H9 (cell line): Measurements from ENCODE around the gene NCOA1. TPM values are rescaled to one million over a fixed set of nuclear protein-coding genes. Genes with fewer than 3 reads are reported as not detected.

Experiments
- DNase-seq: peaks from one replicate; pipeline ENCODE4 v3.0.0-alpha.2; 2017
- H2AFZ ChIP-seq: one replicate; pipeline ENCODE4 v1.6.1; 2013; ENCODE audit warnings: mild to moderate bottlenecking, low read length, control low read depth, moderate library complexity
- H2AK5ac ChIP-seq: 2 replicates; pipeline ENCODE4 v1.6.1; 2013; ENCODE audit warnings: low read length, control low read depth, mixed read lengths; ENCODE audit not compliant: insufficient read length
- H2BK120ac ChIP-seq: one replicate; pipeline ENCODE4 v1.6.1; 2013; ENCODE audit warnings: low read depth, mild to moderate bottlenecking, low read length, control low read depth, inconsistent platforms; ENCODE audit not compliant: poor library complexity, severe bottlenecking
- H2BK12ac ChIP-seq: 2 replicates; pipeline ENCODE4 v1.6.1; 2013; ENCODE audit warnings: low read length, control low read depth, mixed read lengths, low read depth; ENCODE audit not compliant: insufficient read length
- H2BK15ac ChIP-seq: 2 replicates; pipeline ENCODE4 v1.6.1; 2013; ENCODE audit warnings: low read depth, low read length, control low read depth
- H2BK20ac ChIP-seq: one replicate; pipeline ENCODE4 v1.6.1; 2013; ENCODE audit warnings: low read depth, mild to moderate bottlenecking, low read length, control low read depth, inconsistent platforms; ENCODE audit not compliant: poor library complexity, severe bottlenecking
- H2BK5ac ChIP-seq: 2 replicates; pipeline ENCODE4 v1.6.1; 2013; ENCODE audit warnings: low read length, control low read depth, mixed read lengths; ENCODE audit not compliant: insufficient read length
- H3K14ac ChIP-seq: 2 replicates; pipeline ENCODE4 v1.6.1; 2013; ENCODE audit warnings: low read length, control low read depth; ENCODE audit not compliant: insufficient read depth
- H3K18ac ChIP-seq: 2 replicates; pipeline ENCODE4 v1.6.1; 2013; ENCODE audit warnings: low read depth, mild to moderate bottlenecking, mixed read lengths, low read length, control low read depth; ENCODE audit not compliant: insufficient read length
- H3K23ac ChIP-seq: 2 replicates; pipeline ENCODE4 v1.6.1; 2013; ENCODE audit warnings: low read length, control low read depth, mixed read lengths, low read depth; ENCODE audit not compliant: insufficient read length
- H3K23me2 ChIP-seq: 2 replicates; pipeline ENCODE4 v1.6.1; 2013; ENCODE audit warnings: low read depth, mild to moderate bottlenecking, mixed read lengths, low read length, control low read depth; ENCODE audit not compliant: insufficient read length, poor library complexity, severe bottlenecking
- H3K27ac ChIP-seq: 2 replicates; pipeline ENCODE4 v1.5.1; 2013; ENCODE audit warnings: low read length, control low read depth, mixed read lengths, low read depth; ENCODE audit not compliant: insufficient read length
- H3K27me3 ChIP-seq: 2 replicates; pipeline ENCODE4 v1.6.1; 2013; ENCODE audit warnings: low read length, control low read depth, inconsistent platforms; ENCODE audit not compliant: insufficient read depth
- H3K4ac ChIP-seq: 2 replicates; pipeline ENCODE4 v1.6.1; 2013; ENCODE audit warnings: low read depth, mild to moderate bottlenecking, control low read depth, inconsistent platforms, low read length, moderate library complexity
- H3K4me1 ChIP-seq: 2 replicates; pipeline ENCODE4 v1.6.1; 2013; ENCODE audit warnings: low read length, control low read depth, inconsistent platforms; ENCODE audit not compliant: insufficient read depth
- H3K4me2 ChIP-seq: 2 replicates; pipeline ENCODE4 v1.6.1; 2013; ENCODE audit warnings: low read length, control low read depth, mixed read lengths; ENCODE audit not compliant: insufficient read length, insufficient read depth
- H3K56ac ChIP-seq: 2 replicates; pipeline ENCODE4 v1.6.1; 2013; ENCODE audit warnings: low read depth, mild to moderate bottlenecking, mixed read lengths, low read length, control low read depth; ENCODE audit not compliant: insufficient read length
- H3K79me1 ChIP-seq: 2 replicates; pipeline ENCODE4 v1.6.1; 2013; ENCODE audit warnings: low read depth, mild to moderate bottlenecking, moderate library complexity, low read length, control low read depth, inconsistent platforms; ENCODE audit not compliant: insufficient read depth, poor library complexity, severe bottlenecking
- H3K79me2 ChIP-seq: 2 replicates; pipeline ENCODE4 v1.6.1; 2013; ENCODE audit warnings: low read length, control low read depth, inconsistent platforms; ENCODE audit not compliant: insufficient read depth
- H3K9ac ChIP-seq: 2 replicates; pipeline ENCODE4 v1.6.1; 2013; ENCODE audit warnings: low read length, control low read depth, mixed read lengths; ENCODE audit not compliant: insufficient read length; ENCODE audit errors: extremely low read depth
- H3K9me3 ChIP-seq: one replicate; pipeline ENCODE4 v1.6.1; 2013; ENCODE audit warnings: low read depth, low read length, inconsistent platforms; ENCODE audit not compliant: control insufficient read depth
- H3T11ph ChIP-seq: one replicate; pipeline ENCODE4 v1.6.1; 2013; ENCODE audit warnings: mild to moderate bottlenecking, low read length, control low read depth, inconsistent platforms
- H4K20me1 ChIP-seq: one replicate; pipeline ENCODE4 v1.6.1; 2013; ENCODE audit not compliant: control insufficient read depth, insufficient read length, insufficient read depth
- H4K5ac ChIP-seq: 2 replicates; pipeline ENCODE4 v1.6.1; 2013; ENCODE audit warnings: low read depth, mild to moderate bottlenecking, mixed read lengths, low read length, control low read depth; ENCODE audit not compliant: insufficient read length
- H4K8ac ChIP-seq: replicated peaks from 2 replicates; pipeline ENCODE4 v1.6.1; 2013; ENCODE audit warnings: low read length, control low read depth, mixed read lengths, low read depth; ENCODE audit not compliant: insufficient read length
- H4K91ac ChIP-seq: 2 replicates; pipeline ENCODE4 v1.6.1; 2013; ENCODE audit warnings: low read depth, mild to moderate bottlenecking, moderate library complexity, mixed read lengths, low read length, control low read depth; ENCODE audit not compliant: insufficient read length
- H3K27ac Mint-ChIP-seq, 3 experiments: 2 replicates in 2 of 3; 3 replicates in 1 of 3; pipeline ENCODE4 v1.8.0; 2020 to 2021; ENCODE audit warnings: mixed read lengths in 3 of 3, mild to moderate bottlenecking in 1 of 3, moderate library complexity in 1 of 3
- H3K27me3 Mint-ChIP-seq: 2 replicates; pipeline ENCODE4 v1.8.0; 2021; ENCODE audit warnings: low read depth, mild to moderate bottlenecking, moderate library complexity, mixed read lengths
- H3K36me3 Mint-ChIP-seq, 3 experiments: 2 replicates in 2 of 3; 3 replicates in 1 of 3; pipeline ENCODE4 v1.8.0; 2020 to 2021; ENCODE audit warnings: low read depth in 3 of 3, mixed read lengths in 3 of 3; ENCODE audit not compliant: insufficient read depth in 1 of 3
- H3K4me1 Mint-ChIP-seq, 2 experiments: 2 replicates each; pipeline ENCODE4 v1.8.0; 2020; ENCODE audit warnings: mixed read lengths in 2 of 2
- H3K4me3 Mint-ChIP-seq, 2 experiments: 2 replicates in 1 of 2; 3 replicates in 1 of 2; pipeline ENCODE4 v1.8.0; 2020 to 2021; ENCODE audit warnings: mild to moderate bottlenecking in 2 of 2, mixed read lengths in 2 of 2, moderate library complexity in 1 of 2
- H3K9me3 Mint-ChIP-seq, 2 experiments: 2 replicates in 1 of 2; 3 replicates in 1 of 2; pipeline ENCODE4 v1.8.0; 2020; ENCODE audit warnings: mild to moderate bottlenecking in 2 of 2, mixed read lengths in 2 of 2, moderate library complexity in 1 of 2
- CTCF ChIP-seq: fragments of 200-600 bp; sonication (generic); conservative IDR thresholded peaks from 3 replicates; pipeline ENCODE4 v1.8.0; 2021; ENCODE audit warnings: antibody characterized with exemption, mild to moderate bottlenecking
- WGBS: extraction: QIAGEN DNeasy Blood & Tissue Kit; methylation state at CpG from one replicate; pipeline ENCODE4 v1.1.7; 2013; ENCODE audit warnings: missing lambda C conversion rate, low lambda C conversion rate, mixed read lengths; ENCODE audit not compliant: insufficient read length; ENCODE audit errors: extremely low coverage; 5-methylcytosine and 5-hydroxymethylcytosine counted together
- total RNA-seq: library from RNA; stranded (reverse); gene quantifications from 2 replicates; pipeline ENCODE4 v1.2.1, GENCODE V29; 2021

NCOA1 gene
- total RNA-seq, 1 experiment from 2014 or later, result 14.8 TPM

GRCh38 chr2:24787532-24787931 lies 296.5 kb downstream of the NCOA1 start:
- Histone ChIP-seq H3K14ac (no peak overlapping the region), H3K23me2 (peaks cover 2% of the 10 kb centered on the region), H4K91ac (no peak overlapping the region), H3K23ac (no peak overlapping the region), H3K4me1 (no peaks in the 10 kb centered on the region), H3K4ac (no peak overlapping the region), H2BK120ac (no peak overlapping the region), H3K18ac (no peak overlapping the region), H3K79me2 (no peaks in the 10 kb centered on the region), H4K5ac (no peak overlapping the region), H3K27ac (no peak overlapping the region), H2BK12ac (no peak overlapping the region), H3T11ph (no peak overlapping the region), H3K27me3 (no peaks in the 10 kb centered on the region), H2BK5ac (no peak overlapping the region), H3K4me2 (no peak overlapping the region), H2BK20ac (no peak overlapping the region), H3K9ac (no peak overlapping the region), H4K20me1 (no peaks in the 10 kb centered on the region), H2AFZ (no peak overlapping the region), H3K79me1 (no peaks in the 10 kb centered on the region), H4K8ac (no peak overlapping the region), H3K9me3 (no peaks in the 10 kb centered on the region), H3K56ac (no peak overlapping the region), H2BK15ac (no peak overlapping the region), H2AK5ac (no peak overlapping the region)
- no peak overlapping the region for H3K4me3 Mint-ChIP-seq
- H3K36me3 Mint-ChIP-seq, result peaks cover 3 to 20% (median 9%) of the 10 kb centered on the region in 3 experiments; a peak in 5 of 7 replicates
- TF ChIP-seq CTCF, result no peak
- no peak for DNase-seq
- H3K27me3 Mint-ChIP-seq, result no peaks in the 10 kb centered on the region; the same call in 1 of the 2 replicates
- no peaks in the 10 kb centered on the region for H3K9me3 Mint-ChIP-seq
- H3K27ac Mint-ChIP-seq, result peak overlapping the region in 1 of 3 experiments; percentile 6; a peak in 1 of 7 replicates
- WGBS, result no CpG with 5 or more reads among the region's 2 CpGs
- peaks cover 20 to 21% of the 10 kb centered on the region in 2 experiments for H3K4me1 Mint-ChIP-seq
